Brain microvascular endothelial cell (primary cell): ENCODE results near the gene SLC41A1.

Source experiments
- DNase-seq: peaks from one replicate; pipeline ENCODE4 v3.0.0-alpha.2; 2020
- H3K27ac ChIP-seq: fragments of 250-450 bp; sonication (Bioruptor Pico); 2 replicates; pipeline ENCODE4 v1.5.1; 2020; ENCODE audit warnings: mild to moderate bottlenecking, moderate library complexity
- H3K27me3 ChIP-seq: fragments of 250-450 bp; sonication (Bioruptor Pico); replicated peaks from 2 replicates; pipeline ENCODE4 v1.5.1; 2020; ENCODE audit warnings: mild to moderate bottlenecking
- H3K36me3 ChIP-seq: fragments of 250-450 bp; sonication (Bioruptor Pico); replicated peaks from 2 replicates; pipeline ENCODE4 v1.5.1; 2020; ENCODE audit warnings: mild to moderate bottlenecking
- H3K4me3 ChIP-seq: 2 replicates; pipeline ENCODE4 v1.5.1; 2011; ENCODE audit warnings: low read depth, mild to moderate bottlenecking, control low read depth, low read length, moderate library complexity
- CTCF ChIP-seq: IDR thresholded peaks from 2 replicates; pipeline ENCODE4 v1.5.1; 2011; ENCODE audit warnings: low read depth, mild to moderate bottlenecking, moderate library complexity, low read length, control low read depth, inconsistent platforms; ENCODE audit errors: missing control alignments
- in situ Hi-C: cut with HindIII; loops from 2 replicates; pipeline ENCODE4 v1.10.0; 2017; ENCODE audit warnings: low sequenced_read_pairs, low pct_ligation_motif_present

Gene SLC41A1

GRCh38 chr1:205775717-205776056, 37.3 kb downstream of the SLC41A1 start:
- DNase-seq: peak; percentile 20
- TF ChIP-seq CTCF: no peak
- Histone ChIP-seq H3K4me3 (peak overlapping the region; percentile 89), H3K27me3 (no peaks in the 10 kb centered on the region), H3K27ac (peak overlapping the region; percentile 31), H3K36me3 (no peaks in the 10 kb centered on the region)
- in situ Hi-C loops: loop anchor here (25.0 kb wide), 1 partner anchor 337 kb away; the partner anchor contains the start of gene AVPR1B

- no peaks in the 10 kb centered on the region for H3K36me3 ChIP-seq
- H3K27me3 ChIP-seq: no peaks in the 10 kb centered on the region
- H3K4me3 ChIP-seq: peak within 1 kb of the TSS; percentile 89
- DNase-seq: peak; percentile 72
- H3K27ac ChIP-seq: peak within 1 kb of the TSS; percentile 31
- no peak for TF ChIP-seq CTCF
- in situ Hi-C loops: loop anchor here (25.0 kb wide), 1 partner anchor 337 kb away; the partner anchor contains the start of gene AVPR1B
Measured at GRCh38 chr1:205775015-205775716, 37.8 kb downstream of the SLC41A1 start, which contains the start of gene RAB29. RAB29 (minus strand) TSS chr1:205775482; CDS start chr1:205774956, 526 bp downstream.

GRCh38 chr1:205774198-205775014, 38.6 kb downstream of the SLC41A1 start:
- Histone ChIP-seq H3K27me3 (no peaks in the 10 kb centered on the region), H3K36me3 (no peaks in the 10 kb centered on the region), H3K27ac (no peak overlapping the region), H3K4me3 (peak overlapping the region; percentile 89)
- in situ Hi-C loops: loop anchor here (25.0 kb wide), 1 partner anchor 338 kb away; the partner anchor contains the start of gene AVPR1B
- TF ChIP-seq CTCF: no peak
- no peak for DNase-seq

- no peak overlapping the region for H3K4me3 ChIP-seq
- in situ Hi-C loops: no loop called here
- H3K27ac ChIP-seq: no peak overlapping the region
- H3K27me3 ChIP-seq: no peaks in the 10 kb centered on the region
- TF ChIP-seq CTCF: no peak
- no peaks in the 10 kb centered on the region for H3K36me3 ChIP-seq
- DNase-seq: no peak
Measured at GRCh38 chr1:205772607-205773032, 40.4 kb downstream of the SLC41A1 start.

GRCh38 chr1:205770618-205771017, 42.4 kb downstream of the SLC41A1 start:
- DNase-seq: no peak
- in situ Hi-C loops: no loop called here
- no peak overlapping the region for H3K4me3 ChIP-seq
- no peak overlapping the region for H3K27ac ChIP-seq
- H3K36me3 ChIP-seq: no peaks in the 10 kb centered on the region
- no peak for TF ChIP-seq CTCF
- H3K27me3 ChIP-seq: no peaks in the 10 kb centered on the region
